ENCODE data around the gene TENM3.
"Not testable (repeated sequence)": the region's sequence is repeated elsewhere in the genome, so short reads cannot be mapped to it uniquely, and the experiment has no call there.

TENM3 gene

DNA sequence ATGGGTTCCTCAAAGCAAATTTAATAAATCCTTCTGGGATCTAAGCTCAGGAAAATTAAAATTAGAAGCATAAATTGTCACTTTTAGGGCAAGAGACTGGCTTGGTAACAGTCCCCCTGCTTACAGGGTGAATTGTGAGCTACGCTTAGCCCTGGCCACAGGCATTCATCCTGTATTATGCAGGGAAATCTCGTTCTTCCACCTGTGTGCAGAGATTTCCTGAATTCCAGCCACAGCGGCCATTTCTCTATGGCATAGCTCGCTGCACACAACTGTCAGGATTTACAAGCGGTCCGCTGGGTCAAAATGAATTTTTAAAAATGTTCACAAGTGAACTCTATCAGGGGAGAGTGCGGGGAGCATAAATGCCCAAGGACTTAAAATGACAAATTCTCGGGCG is 562.1 kb downstream of the TENM3 start:
- H3K27me3 ChIP-seq (ENCODE audit: control insufficient read depth, insufficient read depth, low read length): peaks cover 10% of the 10 kb centered on the region
- no peaks in the 10 kb centered on the region for H3K9me3 ChIP-seq (ENCODE audit: control insufficient read depth, low read depth, low read length)
- no peaks in the 10 kb centered on the region for H3K36me3 ChIP-seq (ENCODE audit: control insufficient read depth, low read depth, low read length)
- no peak overlapping the region for H3K9ac ChIP-seq (ENCODE audit: low read length)
- no peak overlapping the region for H3K4me3 ChIP-seq (ENCODE audit: low read length)
- H3K27ac ChIP-seq (ENCODE audit: low read length): no peak overlapping the region
- peaks cover 14% of the 10 kb centered on the region for H3K4me1 ChIP-seq (ENCODE audit: control insufficient read depth, low read depth, low read length)

GRCh38 chr4:182805750-182806149 is 562.5 kb downstream of the TENM3 start:
- Histone ChIP-seq H3K4me3 (ENCODE audit: low read length) (peak overlapping the region; percentile 67), H3K27ac (ENCODE audit: low read length) (no peak overlapping the region), H3K9ac (ENCODE audit: low read length) (no peak overlapping the region), H3K36me3 (ENCODE audit: control insufficient read depth, low read depth, low read length) (no peaks in the 10 kb centered on the region), H3K27me3 (ENCODE audit: control insufficient read depth, insufficient read depth, low read length) (peaks cover 10% of the 10 kb centered on the region), H3K9me3 (ENCODE audit: control insufficient read depth, low read depth, low read length) (no peaks in the 10 kb centered on the region), H3K4me1 (ENCODE audit: control insufficient read depth, low read depth, low read length) (peaks cover 14% of the 10 kb centered on the region)

DNA sequence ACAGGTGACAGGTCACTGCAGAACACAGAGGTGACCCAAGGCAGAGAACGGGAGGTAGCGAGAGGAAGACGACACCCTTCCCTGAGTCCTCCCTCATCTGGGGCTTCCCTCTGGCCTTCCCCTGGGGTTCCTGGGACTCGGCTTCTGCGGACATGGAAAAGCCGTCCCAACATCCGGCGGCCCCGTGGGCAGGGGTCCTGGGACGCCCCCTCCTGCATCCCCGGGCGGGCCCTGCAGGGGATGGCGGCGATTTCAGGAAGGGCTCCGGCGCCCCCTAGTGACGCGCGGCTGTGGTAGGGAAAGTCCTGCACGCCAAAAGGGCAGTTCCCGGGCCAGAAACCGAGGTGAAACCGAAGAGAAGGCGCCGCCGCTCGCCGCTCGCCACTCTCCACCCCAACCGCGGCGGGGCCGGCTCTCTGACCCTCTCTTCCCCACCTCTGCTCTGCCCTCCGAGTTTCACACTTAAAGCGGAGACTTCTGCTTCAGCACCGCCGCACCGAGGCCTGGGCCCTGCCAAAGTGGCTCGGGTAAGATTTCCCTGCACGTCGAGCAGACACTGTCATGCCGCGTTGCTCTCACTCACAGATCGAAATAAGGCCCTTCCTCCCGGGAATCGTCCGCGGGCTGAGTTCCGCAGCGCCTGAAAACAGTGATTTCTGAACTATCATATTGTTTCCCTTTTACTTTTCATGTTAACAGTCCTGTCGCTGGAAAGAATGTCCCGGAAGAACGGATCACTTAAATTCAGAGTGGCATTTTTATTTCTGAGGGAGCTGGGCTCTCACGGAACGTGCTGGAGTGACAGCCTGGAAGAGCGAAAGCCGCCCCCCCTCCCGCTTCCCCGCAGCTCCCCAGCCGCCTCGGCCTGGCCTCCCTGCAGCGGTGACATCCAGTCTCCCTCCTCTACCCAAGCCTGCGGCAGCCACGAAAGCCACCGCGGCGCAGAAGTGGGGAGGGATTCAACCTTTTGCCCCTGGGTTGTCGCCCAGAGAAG is 563.4 kb downstream of the TENM3 start:
- no peaks in the 10 kb centered on the region for H3K9me3 ChIP-seq (ENCODE audit: control insufficient read depth, low read depth, low read length)
- H3K27me3 ChIP-seq (ENCODE audit: control insufficient read depth, insufficient read depth, low read length): peaks cover 10% of the 10 kb centered on the region
- no peak overlapping the region for H3K27ac ChIP-seq (ENCODE audit: low read length)
- peaks cover 14% of the 10 kb centered on the region for H3K4me1 ChIP-seq (ENCODE audit: control insufficient read depth, low read depth, low read length)
- peak overlapping the region; percentile 67 for H3K4me3 ChIP-seq (ENCODE audit: low read length)
- H3K36me3 ChIP-seq (ENCODE audit: control insufficient read depth, low read depth, low read length): no peaks in the 10 kb centered on the region
- H3K9ac ChIP-seq (ENCODE audit: low read length): no peak overlapping the region

DNA sequence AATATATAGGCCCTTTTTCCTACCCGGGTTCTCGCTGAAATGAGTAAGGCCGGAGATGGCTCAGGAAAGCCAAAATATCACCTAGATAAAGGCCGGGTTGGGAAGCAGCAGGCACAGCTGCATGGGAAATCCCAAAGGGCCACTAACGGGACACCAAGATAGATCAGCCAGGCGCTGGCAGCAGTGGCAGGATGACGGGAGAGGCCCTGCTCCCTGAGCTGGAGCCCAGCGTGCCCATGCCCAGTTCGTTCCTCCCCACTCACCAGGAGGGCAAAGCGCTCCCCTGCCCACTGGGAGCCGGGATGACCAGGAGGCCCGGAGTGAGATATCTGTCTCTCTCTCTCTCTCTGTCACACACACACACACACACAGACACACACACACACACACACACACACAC is 564.1 kb downstream of the TENM3 start:
- Histone ChIP-seq H3K27ac (ENCODE audit: low read length) (no peak overlapping the region), H3K4me3 (ENCODE audit: low read length) (peak overlapping the region; percentile 67), H3K9ac (ENCODE audit: low read length) (no peak overlapping the region), H3K36me3 (ENCODE audit: control insufficient read depth, low read depth, low read length) (no peaks in the 10 kb centered on the region), H3K27me3 (ENCODE audit: control insufficient read depth, insufficient read depth, low read length) (peaks cover 10% of the 10 kb centered on the region), H3K4me1 (ENCODE audit: control insufficient read depth, low read depth, low read length) (peaks cover 13% of the 10 kb centered on the region), H3K9me3 (ENCODE audit: control insufficient read depth, low read depth, low read length) (no peaks in the 10 kb centered on the region)

DNA sequence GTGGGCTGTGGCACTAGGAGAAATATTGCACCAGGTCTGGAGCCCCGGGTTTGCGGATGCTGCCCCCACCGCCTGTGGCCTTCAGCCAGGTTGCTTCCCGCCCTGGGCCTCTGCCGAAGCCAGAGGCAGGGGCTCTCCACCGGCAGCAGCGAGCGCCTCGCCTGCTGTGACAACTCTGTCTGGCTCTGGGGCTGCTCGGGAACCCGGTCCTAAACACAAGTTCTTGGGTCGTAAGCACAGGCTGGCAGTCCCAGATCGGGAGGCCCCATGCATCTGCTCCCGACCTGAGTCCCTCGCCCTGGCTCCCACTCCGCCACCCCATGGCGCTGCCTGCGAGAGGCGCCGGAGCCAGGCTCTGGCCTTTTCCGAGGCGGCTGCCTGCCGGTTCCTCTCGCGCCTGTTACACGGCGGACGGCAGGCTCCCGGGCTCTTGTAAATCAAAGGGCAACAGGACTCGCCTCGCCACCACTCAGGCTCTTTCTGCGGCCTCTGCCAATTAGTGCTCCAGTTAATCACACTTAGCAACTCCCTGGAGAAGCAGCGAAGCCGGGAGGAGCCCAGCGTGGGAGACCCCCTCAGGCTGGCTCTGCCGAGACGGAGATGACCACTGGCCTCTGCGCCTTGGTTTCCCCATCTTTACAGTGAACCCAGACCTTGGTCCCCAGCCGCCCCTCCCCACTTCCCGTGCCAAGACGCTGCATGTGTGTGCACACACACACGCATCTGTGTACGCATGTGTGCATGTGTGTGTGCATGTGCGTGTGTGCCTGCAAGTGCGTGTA is 564.8 kb downstream of the TENM3 start:
- peaks cover 6% of the 10 kb centered on the region for H3K4me1 ChIP-seq (ENCODE audit: control insufficient read depth, low read depth, low read length)
- H3K9ac ChIP-seq (ENCODE audit: low read length): no peak overlapping the region
- H3K27ac ChIP-seq (ENCODE audit: low read length): no peak overlapping the region
- H3K9me3 ChIP-seq (ENCODE audit: control insufficient read depth, low read depth, low read length): no peaks in the 10 kb centered on the region
- H3K36me3 ChIP-seq (ENCODE audit: control insufficient read depth, low read depth, low read length): no peaks in the 10 kb centered on the region
- peaks cover 10% of the 10 kb centered on the region for H3K27me3 ChIP-seq (ENCODE audit: control insufficient read depth, insufficient read depth, low read length)
- H3K4me3 ChIP-seq (ENCODE audit: low read length): no peak overlapping the region

GRCh38 chr4:182808673-182809416 is 565.6 kb downstream of the TENM3 start:
- Histone ChIP-seq H3K4me3 (ENCODE audit: low read length) (no peak overlapping the region), H3K4me1 (ENCODE audit: control insufficient read depth, low read depth, low read length) (no peaks in the 10 kb centered on the region), H3K36me3 (ENCODE audit: control insufficient read depth, low read depth, low read length) (no peaks in the 10 kb centered on the region), H3K9ac (ENCODE audit: low read length) (no peak overlapping the region), H3K9me3 (ENCODE audit: control insufficient read depth, low read depth, low read length) (no peaks in the 10 kb centered on the region), H3K27me3 (ENCODE audit: control insufficient read depth, insufficient read depth, low read length) (peaks cover 10% of the 10 kb centered on the region), H3K27ac (ENCODE audit: low read length) (no peak overlapping the region)

- H3K4me1 ChIP-seq (ENCODE audit: control insufficient read depth, low read depth, low read length): no peaks in the 10 kb centered on the region
- H3K9ac ChIP-seq (ENCODE audit: low read length): no peak overlapping the region
- H3K36me3 ChIP-seq (ENCODE audit: control insufficient read depth, low read depth, low read length): no peaks in the 10 kb centered on the region
- H3K9me3 ChIP-seq (ENCODE audit: control insufficient read depth, low read depth, low read length): no peaks in the 10 kb centered on the region
- H3K27me3 ChIP-seq (ENCODE audit: control insufficient read depth, insufficient read depth, low read length): peaks cover 10% of the 10 kb centered on the region
- no peak overlapping the region for H3K4me3 ChIP-seq (ENCODE audit: low read length)
- no peak overlapping the region for H3K27ac ChIP-seq (ENCODE audit: low read length)
Measured at GRCh38 chr4:182809417-182810102, 566.4 kb downstream of the TENM3 start.

DNA sequence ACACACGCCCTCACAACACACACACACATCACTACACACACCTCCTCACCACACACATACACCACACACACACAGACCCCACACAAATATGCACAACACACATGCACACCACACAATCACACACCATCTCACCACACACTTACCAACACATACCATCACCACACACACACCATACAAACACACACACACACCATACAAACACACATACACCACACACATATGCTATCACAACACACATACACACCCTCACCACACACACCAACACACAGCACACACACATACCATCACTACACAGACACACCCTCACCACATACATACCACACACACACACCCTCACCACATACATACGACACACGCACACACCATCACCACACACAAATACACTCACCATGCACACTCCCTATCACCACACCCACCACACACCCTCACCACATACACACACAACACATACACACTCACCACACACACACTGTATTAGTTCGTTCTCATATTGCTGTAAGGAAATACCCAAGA is 567.0 kb downstream of the TENM3 start:
- no peak overlapping the region for H3K4me3 ChIP-seq (ENCODE audit: low read length)
- H3K4me1 ChIP-seq (ENCODE audit: control insufficient read depth, low read depth, low read length): no peaks in the 10 kb centered on the region
- no peak overlapping the region for H3K9ac ChIP-seq (ENCODE audit: low read length)
- no peaks in the 10 kb centered on the region for H3K36me3 ChIP-seq (ENCODE audit: control insufficient read depth, low read depth, low read length)
- H3K27ac ChIP-seq (ENCODE audit: low read length): no peak overlapping the region
- H3K9me3 ChIP-seq (ENCODE audit: control insufficient read depth, low read depth, low read length): no peaks in the 10 kb centered on the region
- H3K27me3 ChIP-seq (ENCODE audit: control insufficient read depth, insufficient read depth, low read length): peaks cover 10% of the 10 kb centered on the region

DNA sequence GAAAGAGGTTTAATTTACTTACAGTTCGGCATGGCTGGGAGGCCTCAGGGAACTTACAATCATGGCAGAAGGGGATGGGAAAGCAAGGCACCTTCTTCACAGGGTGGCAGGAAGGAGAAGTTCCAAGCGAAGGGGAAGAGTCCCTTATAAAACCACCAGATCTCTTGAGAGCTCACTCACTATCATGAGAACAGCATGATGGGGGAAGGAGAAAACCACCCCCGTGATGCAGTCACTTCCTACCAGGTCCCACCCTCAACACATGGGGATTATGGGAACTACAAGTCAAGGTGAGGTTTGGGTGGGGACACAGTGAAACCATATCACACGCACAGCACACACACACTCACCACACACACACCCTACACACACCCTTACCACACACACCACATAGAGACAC is 569.7 kb downstream of the TENM3 start:
- Histone ChIP-seq H3K27me3 (ENCODE audit: control insufficient read depth, insufficient read depth, low read length) (no peaks in the 10 kb centered on the region), H3K36me3 (ENCODE audit: control insufficient read depth, low read depth, low read length) (no peaks in the 10 kb centered on the region), H3K9me3 (ENCODE audit: control insufficient read depth, low read depth, low read length) (no peaks in the 10 kb centered on the region), H3K9ac (ENCODE audit: low read length) (no peak overlapping the region), H3K4me1 (ENCODE audit: control insufficient read depth, low read depth, low read length) (no peaks in the 10 kb centered on the region), H3K27ac (ENCODE audit: low read length) (no peak overlapping the region), H3K4me3 (ENCODE audit: low read length) (no peak overlapping the region)

DNA sequence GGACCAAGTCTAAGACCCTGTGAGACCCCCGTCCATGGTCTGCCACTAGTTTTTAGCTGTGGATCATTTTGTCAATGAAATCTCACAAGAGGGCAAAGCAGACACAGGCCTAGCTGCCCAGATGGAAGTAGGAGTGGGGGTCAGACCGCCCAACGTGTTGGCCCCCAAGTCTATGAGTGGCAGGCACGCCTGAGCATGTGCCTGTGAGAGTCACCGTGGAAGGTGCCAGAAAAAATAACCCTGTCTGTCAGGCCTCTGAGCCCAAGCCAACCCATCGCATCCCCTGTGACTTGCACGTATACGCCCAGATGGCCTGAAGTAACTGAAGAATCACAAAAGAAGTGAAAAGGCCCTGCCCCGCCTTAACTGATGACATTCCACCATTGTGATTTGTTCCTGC is 570.9 kb downstream of the TENM3 start:
- H3K4me3 ChIP-seq (ENCODE audit: low read length); H3K27ac ChIP-seq (ENCODE audit: low read length): not testable (repeated sequence)

More for the DNA sequence above, 570.9 kb downstream of the TENM3 start:
- not testable (repeated sequence) for H3K27me3 ChIP-seq (ENCODE audit: control insufficient read depth, insufficient read depth, low read length); H3K36me3 ChIP-seq (ENCODE audit: control insufficient read depth, low read depth, low read length); H3K4me1 ChIP-seq (ENCODE audit: control insufficient read depth, low read depth, low read length); H3K9ac ChIP-seq (ENCODE audit: low read length); H3K9me3 ChIP-seq (ENCODE audit: control insufficient read depth, low read depth, low read length)
